Fibroblast of lung (primary cell): Measurements from ENCODE around the gene RHOD. TPM values are rescaled to one million over a fixed set of nuclear protein-coding genes. Genes with fewer than 3 reads are reported as not detected.

ENCODE experiments used
- DNase-seq, 2 donors: peaks; one replicate each; pipeline versions ENCODE4 v3.0.0 to v3.0.0-alpha.2; 2010; ENCODE audit warnings: low read depth in 2 of 2
- H2AFZ ChIP-seq: 2 replicates; pipeline ENCODE4 v1.5.1; 2012; ENCODE audit warnings: low read length, control low read depth, inconsistent platforms
- H3K27ac ChIP-seq: 2 replicates; pipeline ENCODE4 v1.5.1; 2011; ENCODE audit warnings: low read length, control low read depth; ENCODE audit not compliant: insufficient read depth
- H3K27me3 ChIP-seq: 2 replicates; pipeline ENCODE4 v1.5.1; 2011; ENCODE audit warnings: mild to moderate bottlenecking, low read length; ENCODE audit not compliant: control insufficient read depth, insufficient read depth
- H3K36me3 ChIP-seq: 2 replicates; pipeline ENCODE4 v1.5.1; 2011; ENCODE audit warnings: low read length; ENCODE audit not compliant: control insufficient read depth, insufficient read depth
- H3K4me1 ChIP-seq: 2 replicates; pipeline ENCODE4 v1.5.1; 2011; ENCODE audit warnings: low read length; ENCODE audit not compliant: control insufficient read depth, insufficient read depth; ENCODE audit errors: extremely low read depth
- H3K4me2 ChIP-seq: 2 replicates; pipeline ENCODE4 v1.5.1; 2011; ENCODE audit warnings: low read length, control low read depth; ENCODE audit not compliant: insufficient read depth; ENCODE audit errors: extremely low read depth
- H3K4me3 ChIP-seq, 4 experiments: fragments of 200-600 bp in 1 of 4; sonication (generic) in 1 of 4; replicated peaks in 1 of 4; 2 replicates each; pipeline ENCODE4 v1.5.1; 2011 to 2016; ENCODE audit warnings: low read length in 4 of 4, low read depth in 3 of 4, mild to moderate bottlenecking in 3 of 4, control low read depth in 2 of 4, inconsistent platforms in 1 of 4, mixed read lengths in 1 of 4; ENCODE audit not compliant: insufficient read depth in 1 of 4; ENCODE audit errors: control extremely low read depth in 1 of 4
- H3K79me2 ChIP-seq: 2 replicates; pipeline ENCODE4 v1.5.1; 2012; ENCODE audit warnings: mild to moderate bottlenecking, low read length, inconsistent platforms; ENCODE audit not compliant: control insufficient read depth, insufficient read depth
- H3K9ac ChIP-seq: 2 replicates; pipeline ENCODE4 v1.5.1; 2011; ENCODE audit warnings: mild to moderate bottlenecking, low read length, control low read depth; ENCODE audit not compliant: insufficient read depth
- H3K9me3 ChIP-seq: 2 replicates; pipeline ENCODE4 v1.5.1; 2012; ENCODE audit warnings: low read depth, low read length; ENCODE audit not compliant: control insufficient read depth, insufficient read depth
- H4K20me1 ChIP-seq: 2 replicates; pipeline ENCODE4 v1.5.1; 2011; ENCODE audit warnings: low read length; ENCODE audit not compliant: control insufficient read depth, insufficient read depth; ENCODE audit errors: extremely low read depth
- EZH2 ChIP-seq: IDR thresholded peaks from 2 replicates; pipeline ENCODE4 v1.5.1; 2012; ENCODE audit warnings: low read length, control low read depth, mild to moderate bottlenecking; ENCODE audit errors: missing control alignments
- polyA plus RNA-seq, 2 donors: library from polyadenylated mRNA; depleted of rRNA in 1 of 2; stranded (reverse) in 1 of 2; unstranded in 1 of 2; fragments of >200 nt; gene quantifications; 2 replicates each; pipeline ENCODE4 v1.2.1, GENCODE V29; 2011 to 2012; ENCODE audit warnings: missing spikeins in 1 of 2
- total RNA-seq: library from RNA; depleted of rRNA; stranded (reverse); fragments of >200 nt; gene quantifications from 2 replicates; pipeline ENCODE4 v1.2.1, GENCODE V29; 2014
- TF ChIP-seq, protein P1 (sequence below), 2 donors: IDR thresholded peaks in 1 of 2; conservative IDR thresholded peaks in 1 of 2; 1 replicate in 1 of 2; 2 replicates in 1 of 2; pipeline ENCODE4 v1.5.1; 2011 to 2012; ENCODE audit warnings: low read length in 2 of 2, control low read depth in 1 of 2, inconsistent platforms in 1 of 2, low read depth in 1 of 2, mild to moderate bottlenecking in 1 of 2

RHOD gene
- total and polyA plus RNA-seq, 2 donors (not counting 1 experiment from before 2014, with no cell fraction given), result 4.7 to 12.9 TPM

DNA sequence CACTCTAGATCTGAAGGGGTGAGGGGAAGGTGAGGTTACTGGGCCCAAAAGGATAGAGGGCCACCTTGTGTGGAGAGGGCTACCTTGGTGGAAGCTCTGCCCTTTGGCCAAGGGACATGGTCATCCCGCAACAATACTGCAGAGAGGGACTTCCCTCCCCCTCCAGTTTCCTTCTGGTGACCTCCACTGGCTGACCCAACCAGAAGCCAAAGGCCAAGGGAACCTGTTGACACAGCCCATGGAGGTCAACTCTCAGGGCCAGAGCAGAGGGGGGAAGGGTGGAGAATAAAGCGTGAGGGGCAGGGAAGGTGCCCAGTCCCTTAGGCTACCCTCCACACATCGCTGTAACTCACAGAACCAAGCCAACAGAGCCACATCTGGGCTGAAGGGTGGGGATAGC lies 15.0 kb upstream of the RHOD start:
- H2AFZ ChIP-seq, result no peak overlapping the region
- no peaks in the 10 kb centered on the region for H3K4me1 ChIP-seq
- H3K4me3 ChIP-seq, result no peak overlapping the region
- H4K20me1 ChIP-seq, result no peaks in the 10 kb centered on the region
- no peak overlapping the region for H3K27ac ChIP-seq
- H3K9ac ChIP-seq, result no peak overlapping the region
- H3K79me2 ChIP-seq, result no peaks in the 10 kb centered on the region
- no peaks in the 10 kb centered on the region for H3K36me3 ChIP-seq
- no peak for DNase-seq
- H3K9me3 ChIP-seq, result no peaks in the 10 kb centered on the region
- no peak overlapping the region for H3K4me2 ChIP-seq
- H3K27me3 ChIP-seq, result peaks cover 6% of the 10 kb centered on the region
- TF ChIP-seq, protein P1, sequence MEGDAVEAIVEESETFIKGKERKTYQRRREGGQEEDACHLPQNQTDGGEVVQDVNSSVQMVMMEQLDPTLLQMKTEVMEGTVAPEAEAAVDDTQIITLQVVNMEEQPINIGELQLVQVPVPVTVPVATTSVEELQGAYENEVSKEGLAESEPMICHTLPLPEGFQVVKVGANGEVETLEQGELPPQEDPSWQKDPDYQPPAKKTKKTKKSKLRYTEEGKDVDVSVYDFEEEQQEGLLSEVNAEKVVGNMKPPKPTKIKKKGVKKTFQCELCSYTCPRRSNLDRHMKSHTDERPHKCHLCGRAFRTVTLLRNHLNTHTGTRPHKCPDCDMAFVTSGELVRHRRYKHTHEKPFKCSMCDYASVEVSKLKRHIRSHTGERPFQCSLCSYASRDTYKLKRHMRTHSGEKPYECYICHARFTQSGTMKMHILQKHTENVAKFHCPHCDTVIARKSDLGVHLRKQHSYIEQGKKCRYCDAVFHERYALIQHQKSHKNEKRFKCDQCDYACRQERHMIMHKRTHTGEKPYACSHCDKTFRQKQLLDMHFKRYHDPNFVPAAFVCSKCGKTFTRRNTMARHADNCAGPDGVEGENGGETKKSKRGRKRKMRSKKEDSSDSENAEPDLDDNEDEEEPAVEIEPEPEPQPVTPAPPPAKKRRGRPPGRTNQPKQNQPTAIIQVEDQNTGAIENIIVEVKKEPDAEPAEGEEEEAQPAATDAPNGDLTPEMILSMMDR (conservative IDR thresholded peaks at IDR 0.05 in 1 of 2, IDR thresholded peaks at IDR 0.05 in 1 of 2; ENCODE audit: low read depth in 1 of 2, low read length in 2 of 2), result no peak
- TF ChIP-seq EZH2, result no peak

DNA sequence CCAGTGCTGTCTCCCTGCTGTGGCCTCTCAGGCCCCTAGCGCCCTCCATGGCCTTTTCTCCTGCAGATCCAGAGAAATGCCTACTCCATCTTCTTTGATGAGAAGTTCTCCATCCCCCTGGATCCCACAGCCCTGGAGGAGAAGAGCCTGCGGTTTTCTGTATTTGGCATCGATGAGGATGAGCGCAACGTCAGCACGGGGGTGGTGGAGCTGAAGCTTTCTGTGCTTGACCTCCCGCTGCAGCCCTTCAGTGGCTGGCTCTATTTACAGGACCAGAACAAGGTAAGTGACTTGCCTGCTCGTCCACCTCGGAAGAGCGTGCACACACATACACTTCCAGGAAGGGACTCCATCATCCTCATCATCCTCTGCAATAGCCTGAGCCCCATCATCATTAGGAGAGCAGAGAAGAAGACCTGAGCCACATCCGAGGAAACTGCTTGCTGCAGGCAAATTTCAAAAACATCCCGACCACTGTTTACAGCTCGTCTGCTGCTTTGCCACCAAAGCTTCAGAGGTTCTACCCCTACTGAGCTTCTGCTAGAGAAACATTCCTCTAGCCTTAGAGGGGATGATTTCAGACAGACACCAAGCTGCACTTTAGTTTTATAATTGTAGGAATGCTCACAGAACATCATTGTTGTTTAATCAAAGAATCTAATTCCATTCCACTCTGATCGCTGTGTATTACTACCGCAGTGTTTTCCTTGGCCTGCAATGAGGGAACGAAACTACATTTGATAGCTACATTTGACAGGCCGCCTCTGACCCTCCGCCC lies 12.9 kb upstream of the RHOD start:
- Histone ChIP-seq H3K4me3 (no peak overlapping the region), H3K27ac (no peak overlapping the region), H3K79me2 (no peaks in the 10 kb centered on the region), H3K9me3 (no peaks in the 10 kb centered on the region), H4K20me1 (no peaks in the 10 kb centered on the region), H3K4me1 (no peaks in the 10 kb centered on the region), H3K4me2 (no peak overlapping the region), H3K36me3 (no peaks in the 10 kb centered on the region), H3K27me3 (peaks cover 6% of the 10 kb centered on the region), H2AFZ (no peak overlapping the region), H3K9ac (no peak overlapping the region)
- DNase-seq, result peak in 1 of 2 donors; percentile 37
- TF ChIP-seq EZH2, result no peak
- TF ChIP-seq, protein P1 (conservative IDR thresholded peaks at IDR 0.05 in 1 of 2, IDR thresholded peaks at IDR 0.05 in 1 of 2; ENCODE audit: low read depth in 1 of 2, low read length in 2 of 2), result no peak

DNA sequence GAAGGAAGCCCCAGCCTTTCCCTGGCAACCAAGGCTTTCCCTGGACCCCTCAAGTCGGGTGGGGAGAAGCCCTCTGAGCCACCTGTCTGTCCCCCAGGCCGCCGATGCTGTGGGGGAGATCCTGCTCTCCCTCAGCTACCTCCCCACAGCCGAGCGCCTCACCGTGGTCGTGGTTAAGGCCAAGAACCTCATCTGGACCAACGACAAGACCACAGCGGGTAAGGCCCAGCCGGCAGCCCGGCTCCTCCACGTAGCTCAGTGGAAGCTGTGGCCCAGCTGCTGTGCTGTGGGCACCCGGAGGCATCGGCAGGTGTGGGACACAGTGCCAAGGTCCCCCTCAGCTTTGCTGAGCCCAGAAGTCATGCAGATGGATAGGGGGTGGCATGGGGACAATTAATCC lies 12.2 kb upstream of the RHOD start:
- Histone ChIP-seq H3K36me3 (no peaks in the 10 kb centered on the region), H2AFZ (no peak overlapping the region), H3K4me3 (no peak overlapping the region), H3K27me3 (peaks cover 6% of the 10 kb centered on the region), H3K9me3 (no peaks in the 10 kb centered on the region), H4K20me1 (no peaks in the 10 kb centered on the region), H3K4me2 (no peak overlapping the region), H3K4me1 (no peaks in the 10 kb centered on the region), H3K9ac (no peak overlapping the region), H3K27ac (no peak overlapping the region), H3K79me2 (no peaks in the 10 kb centered on the region)
- DNase-seq, result peak in 1 of 2 donors; percentile 50
- TF ChIP-seq, protein P1 (conservative IDR thresholded peaks at IDR 0.05 in 1 of 2, IDR thresholded peaks at IDR 0.05 in 1 of 2; ENCODE audit: low read depth in 1 of 2, low read length in 2 of 2), result no peak
- TF ChIP-seq EZH2, result no peak
